Spinal cord (tissue), 10 donors: ENCODE data around the gene QRFP. TPM values are rescaled to one million over a fixed set of nuclear protein-coding genes. Genes with fewer than 3 reads are reported as not detected.

Experiments used
- DNase-seq, 6 donors: peaks; one replicate each; pipeline versions ENCODE4 v3.0.0 to v3.0.0-alpha.2; 2013 to 2015; ENCODE audit warnings: low spot score in 6 of 6, low read depth in 4 of 6
- H3K27ac ChIP-seq: one replicate; pipeline ENCODE4 v1.5.1; 2013; ENCODE audit warnings: low read depth, low read length, control low read depth
- H3K27me3 ChIP-seq: one replicate; pipeline ENCODE4 v1.6.1; 2013; ENCODE audit warnings: low read length; ENCODE audit not compliant: control insufficient read depth, insufficient read depth
- H3K36me3 ChIP-seq: one replicate; pipeline ENCODE4 v1.6.1; 2013; ENCODE audit warnings: low read length; ENCODE audit not compliant: control insufficient read depth, insufficient read depth
- H3K4me1 ChIP-seq: one replicate; pipeline ENCODE4 v1.6.1; 2013; ENCODE audit warnings: low read length; ENCODE audit not compliant: control insufficient read depth, insufficient read depth
- H3K4me3 ChIP-seq: one replicate; pipeline ENCODE4 v1.5.1; 2013; ENCODE audit warnings: low read depth, low read length, control low read depth
- H3K9me3 ChIP-seq: one replicate; pipeline ENCODE4 v1.6.1; 2013; ENCODE audit warnings: low read length; ENCODE audit not compliant: control insufficient read depth, insufficient read depth
- WGBS: methylation state at CpG from one replicate; pipeline ENCODE4 v1.1.5; 2013; ENCODE audit warnings: missing lambda C conversion rate; ENCODE audit not compliant: insufficient coverage; 5-methylcytosine and 5-hydroxymethylcytosine counted together
- polyA plus RNA-seq, 2 donors: library from polyadenylated mRNA; unstranded; fragments of 120-200 nt; gene quantifications; one replicate each; pipeline ENCODE4 v1.2.1, GENCODE V29; 2013; ENCODE audit not compliant: insufficient read length in 2 of 2
- total RNA-seq, 2 donors: library from RNA; depleted of rRNA in 1 of 2; stranded (reverse); fragments of 120-200 nt in 1 of 2; fragments of >200 nt in 1 of 2; gene quantifications; one replicate each; pipeline versions ENCODE4 v1.2.3 to v1.2.4, GENCODE V29; 2013 to 2014
- donor health status: healthy.

QRFP gene
- total and polyA plus RNA-seq, 4 donors = 0.51 to 0.54 TPM; not detected in 2

GRCh38 chr9:130897848-130898551, 1.4 kb upstream of the QRFP start:
- H3K4me1 ChIP-seq = peaks cover 48% of the 10 kb centered on the region
- no peak overlapping the region for H3K27ac ChIP-seq
- no peaks in the 10 kb centered on the region for H3K9me3 ChIP-seq
- 82% methylated on average over 27 of the region's 29 CpGs for WGBS
- peaks cover 44% of the 10 kb centered on the region for H3K36me3 ChIP-seq
- no peaks in the 10 kb centered on the region for H3K27me3 ChIP-seq
- DNase-seq = no peak
- no peak overlapping the region for H3K4me3 ChIP-seq

GRCh38 chr9:130897105-130897751, 616 bp upstream of the QRFP start:
- Histone ChIP-seq H3K36me3 (peaks cover 48% of the 10 kb centered on the region), H3K27me3 (no peaks in the 10 kb centered on the region), H3K9me3 (no peaks in the 10 kb centered on the region), H3K4me3 (no peak overlapping the region), H3K27ac (no peak overlapping the region), H3K4me1 (peaks cover 53% of the 10 kb centered on the region)
- no peak for DNase-seq
- 92% methylated on average over 15 of the region's 16 CpGs for WGBS

GRCh38 chr9:130895481-130896232, 955 bp downstream of the QRFP start:
- no peaks in the 10 kb centered on the region for H3K27me3 ChIP-seq
- H3K4me1 ChIP-seq = peaks cover 64% of the 10 kb centered on the region
- H3K27ac ChIP-seq = no peak overlapping the region
- no peak overlapping the region for H3K4me3 ChIP-seq
- H3K9me3 ChIP-seq = no peaks in the 10 kb centered on the region
- peaks cover 45% of the 10 kb centered on the region for H3K36me3 ChIP-seq
- DNase-seq = no peak
- WGBS = 54% methylated on average over 13 of the region's 24 CpGs

DNA sequence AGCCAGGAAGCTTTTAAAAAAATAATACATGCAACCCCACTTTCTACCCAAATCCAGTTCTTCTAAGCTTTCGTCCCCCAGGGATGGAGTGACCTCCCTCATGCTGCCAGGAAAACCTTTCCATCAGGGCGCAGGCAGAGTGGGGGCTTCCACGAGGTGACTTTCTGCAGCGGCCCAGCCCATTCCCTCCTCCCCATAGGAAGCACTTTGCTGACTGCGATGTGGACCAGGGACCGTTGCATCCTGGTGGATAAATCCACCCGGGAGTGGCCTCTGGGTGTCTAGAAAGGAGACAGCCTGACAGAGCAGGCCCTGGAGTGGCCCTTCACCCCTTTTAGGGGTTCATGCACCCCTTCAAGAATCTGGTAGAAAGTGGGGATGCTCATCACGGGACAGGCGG, 1.6 kb downstream of the QRFP start:
- DNase-seq = no peak
- Histone ChIP-seq H3K27ac (no peak overlapping the region), H3K27me3 (no peaks in the 10 kb centered on the region), H3K36me3 (peaks cover 50% of the 10 kb centered on the region), H3K4me1 (peaks cover 64% of the 10 kb centered on the region), H3K9me3 (no peaks in the 10 kb centered on the region), H3K4me3 (no peak overlapping the region)
- WGBS = 85% methylated on average over 5 of the region's 9 CpGs

DNA sequence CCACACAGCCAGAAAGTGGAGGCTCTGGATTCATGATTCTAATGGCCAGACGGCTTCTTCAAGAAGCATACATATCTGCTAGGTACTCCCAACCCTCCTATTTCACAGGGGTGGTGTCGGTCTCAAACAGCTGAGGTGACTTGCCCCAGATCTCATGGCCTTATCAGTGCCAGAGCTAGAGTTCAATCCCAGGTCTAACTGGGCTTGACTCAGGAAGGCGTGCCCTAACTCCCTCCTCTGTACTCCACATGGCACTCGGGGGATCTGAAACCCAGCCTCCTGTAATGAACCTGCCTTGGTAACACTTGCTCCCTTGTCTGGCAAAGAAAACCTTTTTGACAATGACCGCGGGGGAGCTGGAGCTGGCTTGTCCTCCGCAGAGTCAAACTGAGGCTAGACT, 2.1 kb downstream of the QRFP start:
- H3K4me3 ChIP-seq = no peak overlapping the region
- 58% methylated on average over 7 of the region's 7 CpGs for WGBS
- H3K36me3 ChIP-seq = peaks cover 54% of the 10 kb centered on the region
- DNase-seq = no peak
- H3K27ac ChIP-seq = no peak overlapping the region
- H3K4me1 ChIP-seq = peaks cover 65% of the 10 kb centered on the region
- no peaks in the 10 kb centered on the region for H3K9me3 ChIP-seq
- no peaks in the 10 kb centered on the region for H3K27me3 ChIP-seq

DNA sequence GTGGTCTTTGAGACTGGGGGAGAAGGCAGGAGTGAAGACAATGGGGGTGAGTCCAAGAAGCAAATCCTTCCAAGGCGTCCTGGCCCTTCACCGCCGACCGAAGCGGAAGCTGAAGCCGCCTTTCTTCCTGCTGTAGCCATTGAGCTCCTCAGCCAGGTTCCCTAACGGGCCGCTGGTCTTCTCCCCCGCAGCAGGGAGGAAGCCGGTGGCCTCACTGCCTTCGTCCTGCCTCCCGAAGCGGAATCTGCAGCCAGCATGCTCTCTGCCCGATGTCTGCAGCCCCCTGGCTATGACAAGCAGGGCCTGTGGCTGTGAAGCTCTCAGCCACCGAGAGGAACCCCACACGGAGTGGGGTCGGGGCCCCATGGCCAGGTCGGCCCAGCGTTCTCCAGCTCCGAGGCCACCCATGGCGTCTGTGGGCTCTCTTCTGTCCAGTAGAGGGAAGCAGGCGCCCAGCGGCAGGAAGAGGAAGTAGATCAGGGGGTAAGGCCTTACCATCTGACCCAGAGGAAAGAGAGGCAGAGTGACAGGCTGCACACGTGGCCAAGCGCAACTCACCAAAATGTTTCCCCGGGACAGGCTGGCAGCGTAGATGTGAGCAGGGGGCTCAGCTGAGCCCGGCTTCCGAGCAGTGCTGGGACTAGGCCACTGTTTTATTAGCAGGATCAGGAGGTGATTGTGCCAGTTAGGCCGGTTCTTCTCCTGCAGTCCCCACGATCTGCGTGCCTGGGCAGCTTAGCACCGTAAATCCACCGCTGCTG, 3.1 kb downstream of the QRFP start:
- peaks cover 60% of the 10 kb centered on the region for H3K36me3 ChIP-seq
- peak in 1 of 6 donors; percentile 48 for DNase-seq

DNA sequence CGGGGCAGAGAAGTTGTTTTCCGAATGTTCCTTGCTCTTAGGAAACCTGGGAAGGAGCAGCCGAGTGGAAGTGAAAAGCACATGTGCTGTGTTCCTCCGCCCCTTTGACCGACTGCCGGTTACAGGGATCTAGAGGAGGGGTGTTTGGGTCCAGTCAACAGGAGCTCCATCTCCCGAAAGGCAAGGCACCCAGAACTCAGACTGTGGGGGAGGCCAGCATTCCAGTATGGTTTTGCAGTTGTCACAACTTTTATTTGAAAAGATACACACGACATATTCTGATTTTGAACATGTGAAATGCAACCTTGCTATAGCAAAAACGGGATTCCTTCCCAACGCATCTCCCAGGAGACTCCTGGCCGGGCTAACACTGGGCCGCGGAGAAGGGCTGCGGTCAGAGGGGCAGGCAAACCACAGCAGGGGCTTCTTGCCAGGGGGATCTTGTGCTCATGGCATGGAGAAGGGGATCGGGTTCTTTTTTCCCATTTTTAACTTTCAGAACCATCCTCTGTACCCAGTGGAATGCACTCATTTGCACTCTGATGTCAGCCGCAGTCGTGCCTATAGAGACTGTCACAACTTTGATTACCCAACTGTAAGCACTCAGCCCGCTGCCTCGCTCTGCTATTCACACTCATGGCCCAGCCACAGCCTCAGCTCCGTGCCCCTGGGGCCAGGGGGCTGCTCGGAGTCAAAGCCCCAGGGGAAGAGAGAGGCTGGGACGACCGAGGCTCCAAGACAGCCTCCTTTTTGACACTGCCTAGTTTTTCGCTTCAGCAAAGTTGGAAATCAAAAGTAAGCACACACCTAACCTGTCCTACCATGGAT, 3.9 kb downstream of the QRFP start:
- no peaks in the 10 kb centered on the region for H3K27me3 ChIP-seq
- no peak overlapping the region for H3K4me3 ChIP-seq
- H3K36me3 ChIP-seq = peaks cover 66% of the 10 kb centered on the region
- no peak overlapping the region for H3K27ac ChIP-seq
- H3K4me1 ChIP-seq = peaks cover 65% of the 10 kb centered on the region
- no peaks in the 10 kb centered on the region for H3K9me3 ChIP-seq
- 24% methylated on average over 17 of the region's 24 CpGs for WGBS
- no peak for DNase-seq

More for the DNA sequence above, 3.1 kb downstream of the QRFP start:
- 55% methylated on average over 32 of the region's 34 CpGs for WGBS
- Histone ChIP-seq H3K4me1 (peaks cover 65% of the 10 kb centered on the region), H3K4me3 (no peak overlapping the region), H3K27me3 (no peaks in the 10 kb centered on the region), H3K27ac (no peak overlapping the region), H3K9me3 (no peaks in the 10 kb centered on the region)

DNA sequence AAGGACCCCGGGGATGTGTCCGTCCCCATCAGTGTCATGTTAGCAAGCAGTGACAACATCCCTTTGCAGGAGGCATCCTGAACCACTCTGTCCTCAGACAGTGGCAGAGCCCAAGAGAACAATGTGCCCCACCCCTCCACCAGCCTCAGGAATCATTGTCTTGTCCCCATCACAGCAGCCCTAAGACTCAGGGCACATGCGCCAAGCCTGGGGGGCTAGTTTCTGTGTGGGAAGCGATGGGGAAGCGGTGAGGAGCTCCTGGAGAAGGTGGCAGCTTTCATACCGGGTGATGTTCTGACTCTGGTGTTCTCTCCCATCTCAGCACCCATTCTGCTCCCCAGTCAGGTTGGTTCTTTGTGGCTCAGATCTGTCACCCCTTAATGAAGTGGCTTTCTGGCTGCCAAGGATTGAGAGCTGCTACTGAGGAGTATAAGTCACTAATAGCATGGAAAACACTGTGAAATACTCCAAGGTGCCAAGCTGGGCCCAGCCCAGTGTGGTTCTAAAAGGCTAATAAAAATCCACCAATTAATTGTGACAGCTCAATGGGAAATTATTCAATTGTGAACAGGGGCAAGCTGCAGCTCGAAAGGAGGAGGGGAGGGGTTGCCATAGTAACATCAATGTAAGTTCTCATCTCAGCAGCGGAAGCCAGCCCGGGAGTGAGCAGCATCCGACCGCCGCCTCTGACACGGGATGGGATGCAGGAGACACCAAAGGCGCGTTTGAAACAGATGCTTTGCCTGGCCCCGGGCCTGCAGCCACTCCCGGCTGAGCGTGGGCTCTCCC, 4.7 kb downstream of the QRFP start:
- DNase-seq = peak in 4 of 6 donors; percentile 52 to 97 (median 80)
- Histone ChIP-seq H3K27me3 (no peaks in the 10 kb centered on the region), H3K4me1 (peaks cover 65% of the 10 kb centered on the region), H3K27ac (no peak overlapping the region), H3K9me3 (no peaks in the 10 kb centered on the region), H3K36me3 (peaks cover 70% of the 10 kb centered on the region), H3K4me3 (no peak overlapping the region)
- WGBS = 26% methylated on average over 16 of the region's 18 CpGs
